Measurements from ENCODE around the gene MIOX.

The MIOX gene

DNA sequence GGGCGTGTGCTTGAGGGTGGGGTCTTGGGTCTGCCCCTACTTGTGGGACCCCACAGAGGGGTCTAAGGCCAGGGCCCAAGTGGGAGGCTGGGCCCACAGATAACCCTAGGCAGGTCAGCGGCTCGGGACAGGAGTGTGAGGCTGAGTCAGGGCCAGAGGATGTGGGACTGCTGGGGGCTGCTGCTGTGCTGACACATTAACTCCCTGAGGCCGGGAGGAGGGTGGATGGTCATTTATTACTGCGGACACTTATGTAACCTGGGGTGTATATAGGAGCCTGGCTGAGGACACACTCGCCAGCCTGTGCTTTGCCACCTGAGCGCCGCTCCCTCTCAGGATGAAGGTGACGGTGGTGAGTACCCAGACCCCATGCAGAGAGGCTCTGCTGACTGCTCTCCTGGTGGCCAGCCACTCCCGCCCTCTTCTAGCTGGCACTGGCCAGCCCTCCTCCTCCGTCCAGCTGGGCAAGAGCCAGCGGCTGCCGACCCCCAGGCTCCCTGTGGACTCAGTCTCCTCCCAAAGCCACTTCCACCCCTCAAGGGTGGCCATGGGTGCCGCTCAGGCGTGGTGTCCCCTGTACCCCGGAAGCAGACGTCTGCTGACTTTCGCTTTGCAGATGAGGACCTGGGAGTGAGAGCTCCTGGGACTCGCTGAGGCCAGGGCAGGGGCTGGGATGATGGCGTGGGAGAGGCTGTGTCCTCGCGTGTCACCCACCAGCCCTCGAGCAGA, at the start of gene MIOX:
MIOX (plus strand) TSS at position 299 of the 729 bp plus-strand sequence; CDS start at position 338, 39 bp downstream.
- DNase-seq (ENCODE audit: low read depth) = no peak

DNA sequence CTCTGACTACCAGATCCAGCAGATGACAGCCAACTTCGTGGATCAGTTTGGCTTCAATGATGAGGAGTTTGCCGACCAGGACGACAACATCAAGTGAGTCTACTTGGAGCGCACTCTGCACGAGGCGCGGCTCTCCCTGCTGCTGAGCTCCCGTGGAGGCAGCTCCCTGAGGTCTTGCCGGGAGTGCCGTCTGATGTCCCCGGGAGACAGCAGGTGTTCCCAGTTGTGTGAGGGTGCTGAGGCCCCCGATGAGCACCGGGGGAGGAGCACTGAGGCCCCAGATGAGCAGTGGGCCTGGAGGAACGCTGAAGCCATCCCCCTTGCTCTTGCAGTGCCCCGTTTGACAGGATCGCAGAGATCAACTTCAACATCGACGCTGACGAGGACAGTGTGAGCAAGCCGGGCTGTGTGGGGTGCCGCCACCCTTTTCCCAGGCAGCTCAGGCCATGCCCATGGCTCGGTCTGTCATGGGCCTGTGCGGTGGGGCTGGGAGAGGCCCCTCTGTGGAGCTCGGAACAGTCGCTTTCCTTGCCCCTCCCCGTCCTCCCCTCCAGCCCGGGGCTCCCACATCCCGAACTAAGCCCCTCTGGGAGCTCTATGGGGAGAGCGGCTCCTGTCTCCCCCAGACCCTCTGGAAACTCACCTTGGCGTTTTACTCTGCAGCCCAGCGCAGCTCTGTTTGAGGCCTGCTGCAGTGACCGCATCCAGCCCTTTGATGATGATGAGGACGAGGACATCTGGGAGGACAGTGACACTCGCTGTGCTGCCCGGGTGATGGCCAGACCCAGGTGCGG, 49.0 kb upstream of the MIOX start:
- no peak for DNase-seq (ENCODE audit: low read depth)

DNA sequence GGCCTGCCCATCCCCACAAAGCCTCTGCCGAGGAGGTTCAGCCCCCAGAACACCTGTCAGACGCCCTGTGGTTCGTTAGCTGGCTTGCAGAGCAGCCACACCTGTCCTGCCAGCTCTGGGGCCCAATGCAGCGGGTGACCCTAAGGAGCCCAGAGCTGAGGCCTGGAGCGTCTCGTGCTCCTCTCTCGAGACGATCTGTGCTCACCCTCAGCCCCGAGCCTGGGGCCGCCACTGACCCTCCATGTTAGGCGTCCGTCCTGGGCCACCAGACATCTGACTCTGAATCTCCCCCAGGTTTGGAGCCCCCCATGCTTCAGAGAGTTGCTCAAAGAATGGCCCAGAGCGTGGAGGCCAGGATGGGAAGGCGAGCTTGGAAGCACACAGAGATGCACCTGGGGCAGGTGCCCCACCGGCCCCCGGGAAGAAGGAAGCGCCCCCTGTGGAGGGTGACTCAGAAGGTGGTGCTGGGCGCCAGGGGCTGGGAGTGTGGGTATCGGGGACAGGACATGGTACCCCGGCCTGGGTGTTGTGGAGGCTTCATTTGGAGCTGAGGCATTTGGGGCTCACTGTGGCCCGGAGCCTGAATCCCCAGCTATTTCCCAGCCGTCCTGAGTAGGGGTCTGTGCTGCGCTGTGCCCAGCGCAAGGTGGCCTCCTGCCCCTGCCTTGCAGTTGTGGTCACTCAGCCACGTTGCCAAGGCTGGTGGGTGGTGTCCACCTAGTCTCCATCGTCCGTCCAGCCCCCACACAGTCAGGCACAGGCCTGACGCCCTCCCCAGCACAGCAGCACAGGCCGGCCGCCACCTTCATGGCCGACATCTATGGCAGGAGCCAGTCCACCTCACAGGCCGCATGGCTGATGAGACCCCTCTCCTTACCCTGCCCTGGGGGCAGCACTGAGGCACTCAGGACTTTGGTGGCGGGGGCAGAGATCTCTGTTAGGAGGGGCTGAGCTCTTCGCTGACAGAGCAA, 48.1 kb upstream of the MIOX start:
- DNase-seq (ENCODE audit: low read depth) = no peak

DNA sequence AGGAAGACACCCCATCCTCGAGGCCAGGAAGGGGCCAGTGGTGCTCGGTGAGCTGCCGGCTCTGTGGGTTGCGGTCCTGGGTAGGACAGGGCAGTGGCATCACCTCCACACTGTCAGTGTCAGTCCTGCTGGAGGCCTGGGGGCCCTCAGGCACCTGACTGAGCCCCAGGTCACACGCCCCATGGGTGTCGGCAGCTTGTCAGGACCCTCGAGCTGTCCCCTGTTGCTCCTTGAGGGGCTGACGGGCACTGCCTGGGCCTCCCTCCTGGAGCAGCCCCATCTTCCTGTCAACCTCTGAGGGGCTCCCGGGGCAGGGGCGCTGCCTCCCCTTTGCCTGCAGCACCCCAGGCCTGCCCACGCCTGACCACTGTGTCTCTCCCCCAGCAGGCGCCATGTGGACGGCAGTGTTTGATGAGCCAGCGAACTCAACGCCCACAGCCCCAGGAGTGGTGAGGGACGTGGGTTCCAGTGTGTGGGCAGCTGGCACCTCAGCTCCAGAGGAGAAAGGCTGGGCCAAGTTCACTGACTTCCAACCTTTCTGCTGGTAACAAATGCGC, 47.3 kb upstream of the MIOX start:
- no peak for DNase-seq (ENCODE audit: low read depth)

DNA sequence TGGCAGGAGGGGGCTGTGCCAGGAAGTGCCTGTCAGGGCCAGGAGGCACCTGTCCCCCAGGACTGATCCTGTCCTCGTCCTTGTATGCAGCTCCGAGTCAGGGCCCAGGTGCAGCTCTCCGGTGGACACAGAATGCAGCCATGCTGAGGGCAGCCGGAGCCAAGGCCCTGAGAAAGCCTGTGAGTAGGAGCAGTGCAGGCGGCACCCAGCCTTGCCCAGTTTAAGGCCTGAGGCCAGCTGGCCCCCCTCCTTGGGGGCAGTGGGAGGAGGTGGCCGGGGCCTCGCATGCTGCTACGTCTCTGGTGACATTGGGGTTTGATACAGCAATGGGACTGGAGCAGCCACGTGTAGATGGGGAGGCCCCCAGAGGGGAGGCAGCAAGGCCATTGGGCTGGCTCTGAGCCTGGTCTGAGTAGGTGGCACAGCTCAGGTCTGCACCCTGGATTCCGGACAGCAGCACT, 46.8 kb upstream of the MIOX start:
- DNase-seq (ENCODE audit: low read depth) = no peak

DNA sequence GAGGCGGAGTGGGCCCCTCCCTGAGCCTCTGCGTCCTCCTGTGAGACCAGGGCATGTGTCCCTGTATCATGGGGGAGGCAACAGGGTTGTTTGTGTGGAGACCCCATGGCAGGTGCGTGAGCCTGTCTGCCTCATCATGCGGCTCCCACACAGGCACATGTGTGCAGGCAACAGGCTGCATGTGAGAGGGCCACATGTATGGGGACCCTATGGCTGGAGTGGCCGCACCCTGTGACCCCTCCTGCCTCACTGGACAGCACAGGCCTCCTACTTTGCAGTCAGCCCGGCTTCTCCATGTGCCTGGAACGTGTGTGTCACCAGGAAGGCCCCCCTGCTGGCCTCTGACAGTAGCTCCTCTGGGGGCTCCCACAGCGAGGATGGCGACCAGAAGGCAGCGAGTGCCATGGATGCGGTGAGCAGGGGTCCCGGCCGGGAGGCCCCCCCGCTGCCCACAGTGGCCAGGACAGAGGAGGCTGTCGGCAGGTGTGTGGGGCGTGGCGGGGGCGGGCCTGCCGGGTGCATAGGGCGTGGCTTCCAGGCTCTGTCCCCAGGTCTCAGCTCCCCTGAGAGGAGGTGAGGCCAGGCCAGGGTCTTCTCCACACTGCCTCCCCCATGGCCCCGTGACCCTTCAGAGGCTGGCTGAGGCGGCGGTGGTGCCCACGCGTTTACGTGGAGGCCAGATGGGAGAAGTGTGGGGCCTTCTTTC, 46.0 kb upstream of the MIOX start:
- DNase-seq (ENCODE audit: low read depth) = no peak

DNA sequence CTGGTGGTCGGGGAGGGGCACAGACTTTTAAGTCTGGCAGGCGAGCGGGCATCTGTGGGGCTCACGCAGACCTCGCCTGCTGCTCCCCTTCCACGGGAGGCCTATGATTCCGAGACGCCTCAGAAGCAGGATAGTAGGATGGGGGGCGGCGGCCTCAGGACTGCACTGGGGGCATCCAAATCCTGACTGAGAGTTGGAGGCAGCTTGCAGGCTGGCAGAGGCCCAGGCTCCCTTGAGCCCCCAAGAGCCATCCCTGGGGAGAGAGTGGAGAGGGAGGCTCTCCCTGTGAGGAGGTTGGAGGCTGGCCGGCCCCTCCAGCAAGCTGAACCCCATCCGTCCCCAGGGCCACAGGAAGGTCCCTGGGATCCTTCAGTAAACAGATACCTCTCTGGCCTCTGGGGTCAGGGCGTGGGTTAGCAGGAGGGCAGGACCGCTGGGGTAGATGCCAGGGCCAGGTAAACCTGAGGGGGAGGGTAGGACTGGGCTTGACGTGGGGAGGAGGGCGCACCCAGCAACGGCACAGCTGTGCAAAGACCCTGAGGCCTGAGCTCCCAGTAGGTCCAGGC, 45.1 kb upstream of the MIOX start:
- DNase-seq (ENCODE audit: low read depth) = no peak

DNA sequence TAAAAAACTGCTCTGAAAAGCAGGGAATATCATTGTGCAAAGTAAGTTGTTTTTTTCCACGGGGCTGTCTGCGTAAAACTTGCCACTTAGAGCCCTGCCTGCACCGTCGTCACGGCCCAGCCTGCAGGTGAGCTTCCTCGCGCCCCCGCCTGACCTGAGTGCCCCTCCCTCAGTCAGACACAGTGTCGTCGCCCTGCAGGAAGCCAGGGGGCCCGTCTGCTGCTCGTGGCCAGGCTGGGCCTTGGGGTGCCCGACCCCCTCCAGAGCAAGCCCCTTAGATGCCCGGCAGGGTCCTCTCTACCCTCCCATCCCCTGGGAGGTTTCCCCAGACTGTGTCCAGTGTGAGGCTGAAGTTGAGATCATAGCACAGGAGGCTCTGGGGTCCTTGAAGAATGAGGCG, 43.5 kb upstream of the MIOX start:
- DNase-seq (ENCODE audit: low read depth) = no peak

DNA sequence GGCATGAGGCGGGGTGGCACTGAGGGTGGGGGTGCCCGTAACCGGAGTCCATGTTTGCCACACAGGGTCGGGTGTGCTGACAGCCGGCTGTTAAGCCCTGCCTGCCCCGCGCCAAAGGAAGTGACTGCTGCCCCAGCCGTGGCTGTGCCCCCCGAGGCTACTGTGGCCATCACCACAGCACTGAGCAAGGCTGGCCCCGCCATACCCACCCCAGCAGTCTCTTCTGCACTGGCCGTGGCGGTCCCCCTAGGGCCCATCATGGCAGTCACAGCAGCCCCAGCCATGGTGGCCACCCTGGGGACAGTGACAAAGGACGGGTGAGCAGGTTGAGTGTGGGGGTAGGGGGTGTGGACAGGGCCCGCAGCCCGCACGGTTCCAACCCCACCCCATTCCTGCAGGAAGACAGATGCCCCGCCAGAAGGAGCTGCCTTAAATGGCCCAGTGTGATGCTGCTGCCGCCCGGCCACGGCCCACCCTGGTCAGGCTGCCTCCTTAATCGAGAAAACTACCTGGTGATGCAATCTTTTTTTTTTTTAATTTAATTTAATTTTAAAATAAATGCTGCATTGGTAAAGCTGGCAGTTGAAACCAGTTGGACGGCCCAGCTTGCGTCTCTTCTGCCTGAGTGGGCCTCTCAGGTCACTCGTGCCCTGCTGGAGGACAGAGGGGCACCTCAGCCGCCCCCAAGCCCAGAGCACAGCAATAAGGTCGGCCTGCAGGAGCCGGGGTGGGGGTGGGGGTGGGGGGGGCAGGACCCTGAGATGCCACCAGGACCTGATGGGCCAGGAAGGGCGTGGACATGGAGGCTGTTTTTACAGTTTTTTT, 42.6 kb upstream of the MIOX start:
- no peak for DNase-seq (ENCODE audit: low read depth)

DNA sequence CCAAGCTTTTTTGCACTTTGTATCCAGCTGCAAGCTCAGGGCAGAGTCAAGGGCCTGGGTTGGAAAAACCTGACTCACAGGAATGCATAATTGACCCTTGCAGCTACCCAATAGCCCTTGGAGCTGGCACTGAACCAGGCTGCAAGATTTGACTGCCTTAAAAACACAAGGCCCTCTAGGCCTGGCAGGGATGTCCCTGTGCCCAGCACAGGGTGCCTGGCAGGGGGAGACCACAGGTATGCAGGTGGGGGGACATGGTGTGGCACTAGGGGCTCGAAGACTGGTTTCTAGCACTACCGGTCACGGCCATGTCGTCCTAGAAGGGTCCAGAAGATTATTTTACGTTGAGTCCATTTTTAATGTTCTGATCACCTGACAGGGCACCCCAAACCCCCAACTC, 42.0 kb upstream of the MIOX start:
- DNase-seq (ENCODE audit: low read depth) = peak; percentile 85

DNA sequence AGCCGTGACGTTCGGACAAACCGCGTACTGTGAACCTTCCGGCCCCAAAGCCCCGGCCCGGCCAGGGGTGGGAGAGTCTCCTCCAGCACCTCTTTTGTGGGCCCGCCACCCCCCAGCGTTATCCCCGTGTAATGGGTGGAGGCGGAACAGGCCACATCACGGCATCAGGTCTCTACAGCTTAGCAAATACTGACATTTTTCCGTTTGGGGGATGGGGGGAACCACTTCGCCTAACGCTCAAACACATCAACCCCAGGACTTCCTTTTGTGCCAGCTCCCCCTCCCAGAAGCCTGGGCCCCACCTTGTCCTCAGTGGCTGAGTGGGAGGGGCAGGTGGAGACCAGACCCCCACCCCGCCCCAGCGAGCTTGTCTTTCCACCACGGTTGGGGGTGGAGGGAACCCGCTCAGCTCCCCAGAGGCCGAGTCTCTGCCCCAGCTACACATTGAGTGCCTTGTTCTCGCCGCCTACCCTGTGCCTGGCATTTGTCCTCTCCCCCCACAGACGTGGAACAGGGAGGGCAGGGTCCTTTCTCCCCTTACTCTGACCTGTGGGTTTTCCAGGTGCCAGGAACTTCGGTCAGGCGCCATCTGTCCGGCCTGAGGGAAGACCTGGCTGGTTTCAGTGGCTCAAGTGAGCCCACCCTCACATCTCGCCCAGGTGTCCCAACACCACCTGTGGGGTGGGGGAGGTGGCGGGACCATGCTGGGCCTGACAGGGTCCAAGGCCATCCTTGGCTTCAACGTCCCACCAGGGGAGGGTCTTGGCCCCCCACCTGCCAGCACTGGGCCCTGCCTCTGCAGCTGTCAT, 41.4 kb upstream of the MIOX start:
- DNase-seq (ENCODE audit: low read depth) = no peak

DNA sequence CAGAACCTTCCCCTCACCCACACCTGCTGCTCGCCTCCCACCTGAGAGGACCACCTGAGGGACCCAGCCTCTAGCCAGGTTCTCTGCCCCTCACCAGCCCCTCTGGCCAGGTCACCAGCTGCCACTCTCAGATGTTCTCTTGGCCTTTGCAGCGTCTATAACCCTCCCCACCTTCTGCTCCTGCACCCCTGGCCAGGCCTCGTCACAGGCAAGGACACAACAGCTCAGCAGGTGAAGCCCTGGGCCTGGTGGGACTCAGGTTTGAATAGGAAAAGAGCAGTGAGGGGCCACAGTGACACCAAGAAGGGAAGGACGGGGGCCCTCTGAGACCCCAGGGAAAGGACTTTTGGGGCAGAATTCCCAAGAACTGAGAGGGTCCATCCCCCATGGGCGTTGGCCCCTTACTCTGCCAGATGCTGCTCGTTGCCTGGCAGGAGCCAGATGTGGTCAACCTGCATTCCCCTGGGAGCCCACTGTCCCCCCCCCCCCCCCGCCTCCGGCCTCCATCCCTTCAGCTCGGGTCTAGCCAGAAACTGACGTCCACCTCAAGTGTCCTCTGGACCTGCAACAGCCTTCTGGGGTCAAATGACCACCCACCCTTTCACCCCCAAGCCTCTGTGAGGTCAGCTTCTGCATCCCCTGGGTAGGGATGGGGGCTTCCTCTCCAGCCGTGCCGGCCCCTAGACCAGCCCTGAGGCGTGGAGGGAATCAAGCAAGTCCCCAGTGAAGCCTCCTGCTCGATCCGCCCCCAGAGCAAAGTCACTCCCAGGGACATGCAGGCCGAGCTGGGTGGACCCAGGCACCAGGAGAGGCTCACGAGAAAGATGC, 40.6 kb upstream of the MIOX start:
- DNase-seq (ENCODE audit: low read depth) = no peak

DNA sequence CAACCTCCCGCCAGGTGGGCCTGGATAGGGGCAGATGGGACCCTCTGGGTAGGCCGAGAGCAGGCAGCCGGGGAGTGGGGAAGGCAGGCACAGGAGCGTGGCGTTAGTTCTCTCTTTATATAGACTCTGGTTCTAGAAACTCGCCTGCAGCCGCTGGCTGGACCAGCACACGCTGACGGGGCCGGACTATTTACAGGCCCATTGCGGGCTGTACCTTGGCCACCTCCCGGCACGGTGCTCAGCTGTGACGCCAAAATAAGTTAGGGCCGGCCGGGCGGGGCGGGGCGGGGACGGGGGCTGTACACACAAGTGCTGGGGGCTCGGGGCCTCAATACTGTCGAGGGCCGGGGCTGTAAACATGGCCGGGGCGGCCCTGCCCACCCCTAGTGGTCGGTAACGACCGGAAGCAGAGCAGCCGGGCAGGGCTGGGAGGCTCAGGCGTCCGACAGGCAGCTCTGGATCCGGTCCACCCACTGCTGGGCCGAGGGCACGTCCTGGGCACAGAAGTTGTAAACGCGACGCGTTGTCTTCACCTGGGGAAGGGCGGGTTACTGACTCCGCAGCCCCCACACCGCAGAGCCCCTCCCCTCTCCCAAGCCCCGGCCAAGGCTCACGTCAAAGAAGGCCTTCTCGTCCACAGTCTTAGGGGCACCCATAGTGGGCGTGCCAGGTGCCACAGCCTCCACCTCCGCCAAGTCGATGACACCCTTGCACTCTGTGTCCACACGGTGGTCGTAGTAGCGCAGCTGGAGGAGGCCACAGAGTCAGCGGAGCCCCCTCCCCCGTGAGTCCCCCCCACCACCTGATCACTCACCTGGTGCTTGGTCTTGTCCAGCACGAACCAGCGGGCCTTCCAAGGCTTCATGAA, 39.7 kb upstream of the MIOX start:
- no peak for DNase-seq (ENCODE audit: low read depth)

DNA sequence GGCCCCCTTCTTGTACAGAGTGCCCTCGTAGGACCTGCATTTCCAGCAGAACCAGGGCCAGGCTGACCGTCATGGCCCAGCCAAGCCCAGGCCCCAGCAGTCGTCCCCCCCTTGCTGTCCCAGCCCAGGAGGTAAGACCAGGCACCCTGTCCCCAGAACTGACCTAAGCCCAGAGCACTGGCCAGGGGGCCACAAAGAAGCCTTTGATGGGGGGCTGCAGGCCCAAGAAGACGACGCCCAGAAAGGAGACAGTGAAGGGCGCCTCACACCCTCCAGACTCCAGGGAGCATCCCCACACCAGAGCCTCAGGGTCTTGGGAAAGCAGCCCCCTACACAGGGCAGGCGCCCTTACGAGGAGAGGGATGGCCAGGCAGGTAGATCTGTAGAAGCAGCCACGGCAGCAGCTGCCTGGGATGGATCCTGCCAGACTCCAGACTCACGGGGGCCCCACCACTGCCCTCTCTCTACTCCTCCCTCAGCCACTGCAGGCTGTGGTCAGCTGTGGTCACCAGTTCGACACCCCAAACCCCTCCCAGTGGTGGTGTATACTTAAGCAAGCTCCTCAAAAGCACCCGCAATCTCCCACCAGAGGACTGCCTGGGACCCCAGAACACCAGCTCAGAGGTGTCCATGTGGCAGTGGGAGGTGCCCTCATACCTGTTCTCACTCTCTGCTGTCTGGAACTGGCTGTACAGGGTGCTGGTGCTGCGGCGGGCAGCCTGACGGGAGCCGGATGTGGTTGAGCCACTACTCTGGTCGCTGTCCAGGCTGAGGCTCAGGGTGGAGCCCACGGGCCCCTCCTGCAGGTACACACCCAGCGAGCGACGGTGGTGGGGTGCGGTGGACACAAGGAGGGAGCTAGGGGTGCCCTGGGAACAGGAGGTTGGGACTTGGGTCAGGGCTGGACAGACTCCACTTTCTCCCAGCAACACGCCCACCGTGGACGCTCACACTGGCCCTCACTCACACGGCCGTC, 38.8 kb upstream of the MIOX start:
- no peak for DNase-seq (ENCODE audit: low read depth)

DNA sequence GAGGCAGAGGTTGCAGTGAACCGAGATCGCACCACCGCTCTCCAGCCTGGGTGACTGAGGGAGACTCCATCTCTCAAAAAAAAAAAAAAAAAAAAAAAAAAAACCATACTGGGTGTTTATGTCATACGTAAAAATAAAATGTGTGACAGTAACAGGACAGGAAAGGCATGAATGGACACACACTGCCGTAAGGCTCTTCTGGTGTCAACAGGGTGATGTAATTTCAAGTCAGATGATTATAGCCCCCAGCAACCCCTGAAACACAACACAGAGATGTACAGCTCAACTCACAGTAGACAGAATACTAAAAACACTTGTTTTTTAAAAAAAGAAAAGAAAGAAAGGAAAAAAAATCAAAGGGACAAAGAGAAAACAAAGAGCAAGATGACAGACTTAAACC, 34.0 kb upstream of the MIOX start:
- DNase-seq (ENCODE audit: low read depth) = no peak

DNA sequence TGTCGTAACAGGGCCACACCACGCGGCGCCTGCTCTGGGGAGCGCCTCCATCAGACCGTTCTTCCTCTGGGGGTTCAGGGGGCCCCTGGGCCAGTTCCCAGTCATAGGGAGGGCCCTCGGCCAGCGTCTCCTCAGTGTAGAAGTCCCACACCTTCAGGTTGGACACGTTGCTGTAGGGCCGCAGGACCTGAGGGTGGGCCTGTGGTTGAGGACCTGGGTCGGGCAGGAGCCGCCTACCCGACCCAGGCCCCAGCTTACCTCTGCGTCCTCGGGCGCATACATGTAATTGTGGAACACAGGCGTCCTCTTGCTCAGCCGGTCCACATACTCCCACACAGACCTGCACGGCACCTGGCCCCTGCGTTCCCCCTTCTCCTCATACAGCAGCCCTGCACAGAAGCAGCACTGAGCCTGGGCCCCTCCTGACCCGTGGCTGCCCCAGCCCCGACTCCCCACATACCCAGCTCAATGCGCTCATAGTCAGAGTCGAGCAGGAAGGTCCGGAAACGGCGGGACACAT, 32.0 kb upstream of the MIOX start:
- DNase-seq (ENCODE audit: low read depth) = no peak

All from iris pigment epithelial cell (primary cell).